ENCODE measurements around the gene RPS21.

RPS21 gene

DNA sequence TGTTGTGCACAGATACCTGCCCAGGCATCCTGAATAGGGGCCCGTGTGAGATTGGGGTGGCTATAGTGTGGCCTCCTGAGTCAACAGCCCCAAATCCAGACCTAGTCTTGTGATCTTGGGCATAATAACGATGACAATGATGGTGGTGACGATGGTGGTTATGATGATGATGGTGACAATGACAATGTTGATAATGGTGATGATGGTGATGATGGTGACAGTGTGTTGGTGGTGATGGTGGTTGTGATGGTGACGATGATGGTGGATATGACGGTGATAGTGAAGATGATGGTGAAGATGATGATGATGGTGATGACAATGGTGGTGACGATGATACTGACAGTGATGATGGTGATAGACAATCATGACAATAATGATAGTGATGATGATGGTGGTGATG lies 5.1 kb upstream of the RPS21 start:
- DNase-seq, result no peak

GRCh38 chr20:62382306-62383198 lies 4.4 kb upstream of the RPS21 start:
- peak; percentile 54 for DNase-seq

DNA sequence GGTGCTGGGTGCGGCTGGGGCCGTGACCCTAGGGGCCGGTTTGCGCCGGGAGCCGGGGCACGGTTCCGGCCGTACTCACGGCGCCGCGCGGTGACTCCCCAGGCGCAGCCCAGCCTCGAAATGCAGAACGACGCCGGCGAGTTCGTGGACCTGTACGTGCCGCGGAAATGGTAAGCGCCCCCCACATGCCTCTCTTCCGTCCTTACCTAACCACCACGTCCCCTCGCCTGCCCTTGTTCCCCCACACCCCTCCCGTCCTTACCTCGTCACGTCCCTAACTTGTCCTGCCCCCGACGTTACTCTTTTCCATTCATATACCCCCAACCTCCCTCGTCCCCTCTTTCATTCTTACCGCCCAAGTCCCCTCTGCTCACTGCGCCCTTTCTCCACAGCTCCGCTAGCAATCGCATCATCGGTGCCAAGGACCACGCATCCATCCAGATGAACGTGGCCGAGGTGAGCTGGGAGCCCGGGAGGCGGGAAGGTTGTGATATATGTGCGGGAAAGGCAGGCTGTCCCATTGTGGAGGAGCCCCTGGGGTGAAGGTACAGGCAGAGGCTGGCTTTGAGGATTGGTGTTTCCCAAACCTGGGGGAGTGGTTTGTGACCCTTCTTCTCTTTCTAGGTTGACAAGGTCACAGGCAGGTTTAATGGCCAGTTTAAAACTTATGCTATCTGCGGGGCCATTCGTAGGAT lies 463 bp downstream of the RPS21 start:
- no peak for DNase-seq

DNA sequence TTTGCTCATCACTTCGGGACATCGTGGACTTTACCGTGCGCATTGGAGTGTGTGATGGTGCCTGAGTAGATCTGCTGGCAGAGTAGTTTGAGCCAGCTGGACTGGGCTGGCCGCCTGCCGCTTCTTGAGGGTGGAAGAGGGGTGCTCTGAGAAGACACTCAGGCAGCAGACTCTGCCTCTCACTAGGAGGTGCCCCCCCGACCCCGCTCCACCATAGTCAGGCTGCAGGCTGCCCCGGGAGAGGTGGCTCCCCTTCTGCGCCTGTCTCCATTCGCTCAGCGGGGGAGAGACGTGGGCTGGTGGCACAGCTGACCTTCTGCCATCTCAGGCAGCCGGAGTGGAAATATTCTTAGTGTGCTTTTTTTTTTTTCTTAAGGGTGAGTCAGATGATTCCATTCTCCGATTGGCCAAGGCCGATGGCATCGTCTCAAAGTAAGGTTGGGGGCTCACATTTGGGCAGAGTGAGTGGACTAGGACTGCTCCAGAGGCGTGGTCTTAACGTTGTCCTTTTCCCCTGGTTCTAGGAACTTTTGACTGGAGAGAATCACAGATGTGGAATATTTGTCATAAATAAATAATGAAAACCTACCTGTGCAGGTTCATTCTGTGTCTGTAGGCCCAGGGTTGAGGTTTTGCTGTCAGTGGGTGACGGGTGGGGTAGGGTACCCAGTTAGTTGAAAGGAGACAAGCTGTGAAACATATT lies 1.2 kb downstream of the RPS21 start:
- no peak for DNase-seq

GRCh38 chr20:62388839-62389600 lies 2.1 kb downstream of the RPS21 start:
- no peak for DNase-seq

DNA sequence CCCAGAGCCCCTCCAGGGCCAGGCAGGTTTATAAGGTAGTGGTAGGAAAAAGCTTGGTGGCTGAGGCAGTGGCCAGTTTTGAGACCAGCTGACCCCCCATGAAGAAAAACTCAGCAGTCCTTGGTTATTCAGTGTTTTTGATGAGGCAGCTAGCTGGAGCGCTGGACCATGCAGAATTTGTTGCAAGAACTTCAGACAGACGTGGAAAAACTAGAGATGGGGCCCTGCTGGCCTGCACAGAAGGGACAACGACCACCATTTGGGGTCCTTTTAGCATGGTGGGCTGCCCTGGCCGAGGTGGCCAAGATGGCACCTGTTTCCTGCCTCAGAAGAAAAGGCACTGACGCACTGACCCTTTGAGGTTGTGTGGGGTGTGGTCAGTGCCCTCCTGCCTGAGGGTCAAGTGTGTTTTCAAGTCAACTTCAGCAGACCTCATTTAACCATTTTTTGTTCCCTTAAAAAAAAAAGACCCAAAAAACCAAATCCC lies 2.7 kb downstream of the RPS21 start:
- DNase-seq, result no peak

DNA sequence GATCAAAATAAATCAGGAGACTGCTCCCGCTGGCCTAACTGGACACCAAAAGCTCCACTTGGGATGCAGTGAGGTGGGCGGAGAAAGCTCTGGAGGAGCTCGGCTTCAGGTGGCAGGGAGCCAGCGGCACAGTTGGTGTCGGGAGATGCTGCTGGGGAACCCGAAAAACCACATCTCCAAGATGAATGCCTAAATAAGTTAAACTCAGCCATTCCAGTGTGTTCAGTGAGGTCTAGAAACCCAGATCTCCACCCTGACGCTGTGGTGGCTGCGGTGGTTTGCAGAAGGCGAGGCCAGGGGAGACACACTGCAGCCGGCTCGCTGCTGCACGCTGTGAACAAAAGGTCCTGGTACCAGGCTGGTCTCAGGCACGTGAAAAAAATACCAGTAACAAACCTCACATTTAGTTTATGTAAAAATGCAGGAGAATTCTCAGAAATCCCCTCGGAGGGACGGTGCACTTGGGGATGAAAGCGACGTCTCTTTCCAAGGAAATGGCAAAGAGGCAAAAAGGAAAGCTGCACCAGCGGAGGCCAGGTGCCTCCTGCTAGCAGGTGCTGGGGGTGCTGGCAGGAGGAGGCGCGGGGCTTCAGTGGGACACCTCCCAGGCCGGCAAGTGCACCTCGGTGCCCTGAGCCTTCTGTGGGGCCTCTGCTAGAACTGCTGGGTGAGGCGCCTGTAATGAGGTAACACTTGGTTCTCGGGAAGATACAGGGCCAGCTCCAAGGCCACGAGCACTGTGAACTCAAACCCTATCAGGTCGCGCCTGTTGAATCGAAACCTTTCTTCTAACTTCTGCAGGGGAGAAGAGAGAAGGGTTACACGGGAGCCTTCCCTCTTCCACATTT lies 3.6 kb downstream of the RPS21 start:
- no peak for DNase-seq

- DNase-seq, result no peak
Observed at GRCh38 chr20:62391165-62392076, 4.5 kb downstream of the RPS21 start.

DNA sequence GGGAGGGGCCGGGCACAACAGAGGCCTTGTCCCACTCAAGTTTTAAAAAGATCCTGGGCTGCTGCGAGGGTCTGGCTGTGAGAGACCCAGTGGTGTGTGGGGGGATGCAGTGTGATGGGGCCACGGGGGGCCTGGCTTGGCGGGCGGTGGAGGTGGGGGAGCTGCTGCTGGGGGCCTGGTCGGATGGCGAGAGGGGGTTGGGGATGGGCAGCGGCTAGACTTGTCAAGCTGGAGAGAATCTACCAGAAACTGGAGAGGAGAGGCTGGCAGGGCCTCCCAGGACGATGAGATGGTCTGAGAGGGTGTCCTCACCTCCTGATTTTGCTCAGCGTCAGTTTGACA lies 5.1 kb downstream of the RPS21 start:
- DNase-seq, result no peak

DNA sequence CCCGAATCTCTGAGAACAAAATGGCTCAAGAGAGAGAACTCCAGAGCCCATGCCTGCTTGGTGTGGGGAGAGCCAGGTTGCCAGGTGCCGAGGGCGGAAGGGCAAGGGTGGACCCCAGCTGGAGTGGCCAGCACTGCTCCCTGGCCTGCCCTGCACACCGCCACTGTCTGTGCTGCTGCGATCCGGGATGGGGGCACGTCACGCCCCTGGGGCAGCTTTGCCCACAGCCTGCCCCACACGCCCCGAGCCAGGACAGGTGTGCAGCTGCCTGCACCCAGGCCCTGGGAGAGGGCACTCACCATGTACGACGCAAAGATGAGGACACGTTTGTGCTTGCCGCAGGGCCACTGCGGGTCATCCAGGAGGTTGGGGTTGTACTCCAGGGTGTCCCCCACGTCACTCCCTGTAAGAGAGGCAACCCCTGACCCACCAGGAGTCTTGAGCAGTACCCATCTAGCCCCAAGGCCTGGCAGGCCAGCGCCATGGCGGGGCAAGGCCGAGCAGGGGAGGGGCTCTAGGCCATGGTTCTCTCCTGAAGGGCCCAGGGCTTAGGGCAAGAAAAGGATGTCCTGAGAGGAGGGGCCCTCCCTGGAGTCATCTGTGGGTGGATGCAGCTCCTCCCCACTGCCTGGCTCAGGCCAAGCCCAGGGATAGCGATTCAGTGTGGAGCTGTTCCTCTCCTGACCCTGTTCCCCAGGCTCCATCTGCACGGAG lies 5.9 kb downstream of the RPS21 start:
- no peak for DNase-seq

DNA sequence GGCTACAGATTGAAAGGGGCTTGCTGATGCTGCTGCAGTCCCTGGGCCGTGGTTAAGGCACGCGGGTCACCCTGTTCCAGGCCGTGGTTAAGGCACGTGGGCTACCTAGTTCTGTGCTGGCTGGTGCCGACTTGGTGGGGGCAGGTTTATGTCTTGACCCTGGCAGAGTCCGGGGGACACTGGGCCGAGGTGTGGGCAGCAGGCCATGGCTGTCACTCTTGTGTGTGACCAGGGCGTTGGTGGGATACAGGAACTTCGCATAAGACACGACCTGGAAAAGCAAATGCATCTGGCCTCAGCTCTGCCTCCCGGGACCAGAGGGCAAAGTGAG lies 6.4 kb downstream of the RPS21 start:
- DNase-seq, result no peak

DNA sequence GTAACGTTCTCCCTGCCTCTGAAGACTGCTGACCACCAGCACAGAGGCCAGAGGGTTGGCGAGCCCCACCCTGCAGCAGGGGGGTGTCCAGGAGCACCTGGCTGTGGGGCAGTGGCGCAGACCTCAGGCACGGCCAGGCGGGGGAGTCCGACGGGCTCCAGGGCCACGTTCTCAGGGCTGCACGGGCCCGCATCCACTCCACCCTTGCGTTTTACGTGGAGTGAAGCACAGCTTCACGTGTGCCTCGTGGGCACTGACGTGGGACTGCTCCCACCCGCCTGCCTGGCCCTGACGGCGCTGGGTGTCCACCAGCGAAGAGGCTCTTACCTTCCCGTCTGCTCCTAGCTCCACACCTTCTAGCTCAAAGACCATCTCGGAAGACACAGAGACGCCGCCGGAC lies 6.9 kb downstream of the RPS21 start:
- no peak for DNase-seq

- no peak for DNase-seq
Observed at GRCh38 chr20:62394248-62395245, 7.6 kb downstream of the RPS21 start.

DNA sequence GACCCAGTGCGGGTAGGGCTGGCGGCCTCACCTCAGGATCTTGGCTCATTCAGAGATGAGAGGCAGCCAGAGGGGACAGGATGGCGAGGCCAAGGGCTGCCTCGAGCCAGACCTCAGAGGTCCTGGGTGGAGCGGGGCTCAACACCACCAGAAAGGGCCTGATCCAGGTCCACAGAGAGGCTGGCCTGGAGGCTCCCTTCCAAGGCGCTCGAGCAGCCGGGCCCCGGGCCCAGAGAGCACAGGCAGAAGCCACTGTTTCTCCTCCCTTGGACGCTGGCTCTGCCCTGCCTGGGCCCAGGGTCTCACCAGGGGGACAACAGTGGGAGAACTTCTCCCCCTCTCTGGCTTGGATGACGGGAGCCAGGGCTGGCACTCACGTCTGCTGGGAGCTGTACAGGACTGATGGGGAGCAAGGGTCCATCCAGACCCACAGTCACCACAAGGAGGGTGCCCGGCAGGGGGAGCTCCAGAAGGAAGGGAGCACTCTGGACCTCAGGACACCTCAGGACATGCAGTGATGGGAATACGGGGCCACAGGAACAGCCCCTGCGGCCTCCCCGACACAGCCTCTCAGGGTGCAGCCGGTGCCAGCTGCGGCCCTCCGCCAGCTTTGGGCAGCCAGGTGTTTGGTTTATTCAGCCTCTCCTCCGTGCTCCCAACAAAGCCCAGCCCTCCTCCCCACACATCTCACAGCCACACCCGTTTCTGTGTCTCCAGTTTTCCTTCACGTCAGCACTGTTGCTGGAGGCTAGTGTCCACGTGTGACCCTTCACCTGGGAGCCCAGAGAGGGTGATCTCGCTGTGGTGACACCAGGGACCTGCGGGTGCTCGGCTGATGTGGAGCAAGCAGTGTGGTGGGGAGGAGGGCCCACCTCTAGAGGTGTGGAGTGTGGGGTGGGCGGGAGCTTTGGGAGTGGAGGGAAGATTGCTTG lies 8.7 kb downstream of the RPS21 start:
- no peak for DNase-seq

- DNase-seq, result no peak
Observed at GRCh38 chr20:62396367-62397239, 9.7 kb downstream of the RPS21 start.

- DNase-seq, result no peak
Observed at GRCh38 chr20:62398120-62398821, 11.4 kb downstream of the RPS21 start.
